Fibroblast of skin of right biceps (primary cell): ENCODE results near the gene PTGDS.
"Not testable (repeated sequence)": the region's sequence is repeated elsewhere in the genome, so short reads cannot be mapped to it uniquely, and the experiment has no call there.

Experiments used
- DNase-seq: peaks from one replicate; pipeline ENCODE4 v3.0.0-alpha.2; 2013

Gene PTGDS

DNA sequence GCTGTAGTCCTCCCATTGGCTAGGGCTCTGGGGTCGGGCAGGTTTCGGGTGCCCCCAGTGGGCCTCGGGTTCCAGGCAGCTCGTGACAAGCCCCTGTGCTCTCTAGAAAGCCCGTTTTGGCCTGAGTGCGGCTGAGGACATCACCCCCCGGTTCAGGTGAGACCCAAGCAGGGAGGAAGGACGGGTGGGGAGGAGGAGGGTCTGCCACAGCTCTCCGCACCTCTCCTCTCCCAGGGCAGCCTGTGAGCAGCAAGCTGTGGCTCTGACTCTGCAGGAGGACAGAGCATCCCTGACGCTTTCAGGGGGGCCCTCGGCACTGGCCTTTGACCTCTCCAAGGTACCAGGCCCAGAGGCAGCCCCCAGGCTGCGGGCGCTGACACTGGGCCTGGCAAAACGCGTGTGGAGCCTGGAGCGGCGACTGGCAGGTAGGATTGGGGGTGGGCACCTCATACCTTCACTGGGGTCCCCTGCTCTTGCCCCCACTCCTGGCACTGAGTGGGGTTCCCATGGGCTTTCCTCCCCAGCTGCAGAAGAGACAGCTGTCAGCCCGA is 15.6 kb downstream of the PTGDS start:
- DNase-seq = no peak

DNA sequence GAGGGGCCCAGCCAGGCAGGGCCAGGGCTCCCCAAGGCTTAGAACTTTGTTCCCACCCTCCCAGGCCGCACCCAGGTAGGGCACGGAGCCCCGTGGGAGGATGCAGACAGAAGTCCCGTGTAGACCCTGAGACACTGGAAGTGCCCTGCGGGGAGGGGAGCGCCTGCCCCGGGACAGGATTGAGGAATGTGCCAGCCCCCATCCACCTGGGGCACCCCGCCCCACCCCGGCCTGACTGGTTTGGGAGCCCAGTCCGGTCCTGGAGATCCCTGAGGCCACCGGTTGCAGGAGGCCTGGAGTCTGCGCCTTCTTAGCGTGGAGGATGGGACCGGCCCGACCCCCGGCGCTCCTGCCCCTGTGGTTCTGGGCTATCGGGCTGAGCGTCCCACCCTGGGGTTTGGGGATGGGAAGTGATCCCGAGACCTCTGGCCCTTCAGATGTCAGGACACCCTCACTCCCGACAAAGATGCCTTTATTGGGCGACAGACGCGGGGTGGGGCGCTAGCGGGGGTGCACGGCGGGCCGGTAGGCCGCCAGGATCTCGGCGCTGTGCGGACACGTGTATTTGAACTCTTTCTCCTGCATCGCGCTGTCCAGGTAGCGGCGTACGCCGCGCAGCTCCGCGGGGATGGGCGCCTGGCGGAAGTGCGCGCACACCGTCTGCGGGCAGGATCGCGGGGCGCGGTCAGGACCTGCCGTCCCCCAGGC is 17.0 kb downstream of the PTGDS start:
- no peak for DNase-seq

DNA sequence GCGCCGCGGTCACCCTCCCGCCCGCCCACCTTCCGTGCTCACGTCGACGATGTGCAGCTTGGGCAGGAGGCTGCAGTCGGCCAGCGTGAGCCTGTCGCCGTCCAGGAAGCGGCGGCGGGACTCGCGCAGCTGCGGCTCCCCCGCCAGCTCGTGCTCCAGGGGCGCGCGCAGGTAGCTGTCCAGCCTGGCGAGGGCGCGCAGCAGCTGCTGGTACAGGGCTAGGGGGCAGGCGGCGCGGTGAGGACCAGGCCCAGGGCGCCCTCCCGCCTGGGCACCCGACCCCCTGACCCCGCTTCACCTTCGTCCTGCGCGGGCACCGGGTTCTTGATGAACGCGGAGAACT is 17.6 kb downstream of the PTGDS start:
- DNase-seq = no peak

DNA sequence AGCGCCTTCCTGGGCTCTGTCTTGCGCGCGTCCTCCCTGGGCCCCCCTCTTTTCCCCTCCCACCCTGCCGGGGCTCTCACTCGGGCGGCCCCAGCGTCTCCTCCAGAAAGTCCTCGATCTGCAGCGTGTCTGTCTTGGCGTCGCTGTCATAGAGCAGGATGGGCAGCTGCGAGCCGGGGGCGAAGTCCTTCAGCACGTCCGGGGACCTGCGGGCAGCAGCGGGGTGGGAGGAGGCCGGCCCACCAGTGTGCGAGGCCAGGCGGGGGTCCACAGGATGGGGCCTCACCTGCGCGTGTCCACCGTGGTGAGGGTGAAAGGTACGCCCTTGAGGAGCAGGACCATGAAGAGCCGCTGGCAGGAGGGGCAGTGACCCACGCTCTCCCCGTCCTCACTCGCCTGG is 18.1 kb downstream of the PTGDS start:
- no peak for DNase-seq

DNA sequence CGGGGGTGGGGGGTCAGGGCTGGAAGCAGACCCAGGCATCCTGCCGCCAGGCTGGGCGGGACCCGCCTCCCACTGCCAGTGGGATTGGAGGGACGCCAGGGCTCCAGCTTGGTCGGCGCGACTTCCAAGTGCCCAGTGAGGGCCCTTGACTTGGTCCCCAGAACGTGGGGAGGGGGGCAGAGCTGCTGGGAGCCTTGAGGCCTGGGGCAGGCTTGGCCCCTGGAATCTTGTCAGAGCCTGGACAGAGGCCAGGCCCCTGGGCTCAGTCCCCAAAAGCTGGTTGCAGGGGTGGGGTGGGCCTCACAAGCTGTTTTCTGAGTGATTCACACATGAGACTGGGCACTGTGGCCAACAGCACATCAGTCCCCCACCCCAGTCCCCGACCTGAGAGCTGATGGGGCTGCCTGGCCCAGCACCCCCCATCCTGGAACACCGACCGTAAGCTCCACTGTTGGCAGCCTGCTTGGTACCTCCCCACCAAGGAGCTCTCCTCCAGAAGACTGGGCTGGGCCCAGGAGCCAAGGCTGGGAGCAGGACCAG is 18.5 kb downstream of the PTGDS start:
- peak; percentile 47 for DNase-seq

DNA sequence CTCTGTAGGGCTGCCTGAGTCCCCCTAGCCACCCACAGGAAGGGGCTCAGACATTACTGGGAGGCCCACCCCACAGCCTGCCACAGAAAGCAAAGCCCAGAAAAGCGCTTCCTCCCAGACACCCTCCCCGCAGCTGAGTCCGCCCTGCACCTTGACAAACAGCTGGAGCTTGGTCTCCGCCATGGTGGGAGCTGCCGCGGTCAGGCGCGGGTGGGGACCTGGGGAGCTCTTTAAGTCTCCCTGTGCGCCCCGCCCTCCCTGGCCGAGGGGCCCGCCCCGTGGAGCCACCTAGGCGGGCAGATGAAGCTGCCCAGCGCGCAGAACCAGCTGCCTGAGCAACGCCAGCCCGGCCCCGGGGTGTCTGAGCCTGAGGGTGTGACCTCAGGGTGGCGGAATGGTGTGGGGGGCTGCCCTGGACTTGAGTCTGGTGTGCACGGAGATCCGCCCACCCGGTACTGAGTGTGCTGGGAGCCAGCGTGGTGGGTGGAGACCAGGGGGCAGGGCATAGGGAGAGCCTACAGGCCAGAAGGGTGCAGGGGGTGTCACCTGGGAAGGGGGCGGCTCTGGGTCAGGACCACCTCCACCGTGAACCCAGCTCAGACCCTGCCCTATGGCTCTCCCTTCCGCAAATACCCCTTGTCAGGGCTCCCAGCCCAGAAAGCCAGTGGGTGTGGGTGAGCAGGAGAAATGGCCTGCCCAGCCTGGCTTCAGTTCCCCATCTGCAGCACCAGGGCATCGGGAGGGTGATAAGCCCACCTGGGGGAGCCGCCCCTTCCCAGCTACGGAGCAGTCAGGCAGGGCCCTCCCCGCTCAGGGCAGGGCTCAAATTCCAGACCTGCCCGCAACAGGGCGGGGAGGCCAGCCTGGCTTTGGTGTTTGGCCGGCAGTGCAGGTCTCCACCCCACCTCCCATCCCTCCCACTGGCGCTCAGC is 19.3 kb downstream of the PTGDS start, which contains the start of gene CLIC3:
CLIC3 (minus strand) TSS at position 208 of the 932 bp plus-strand sequence; CDS start at position 183, 25 bp downstream.
- no peak for DNase-seq

DNA sequence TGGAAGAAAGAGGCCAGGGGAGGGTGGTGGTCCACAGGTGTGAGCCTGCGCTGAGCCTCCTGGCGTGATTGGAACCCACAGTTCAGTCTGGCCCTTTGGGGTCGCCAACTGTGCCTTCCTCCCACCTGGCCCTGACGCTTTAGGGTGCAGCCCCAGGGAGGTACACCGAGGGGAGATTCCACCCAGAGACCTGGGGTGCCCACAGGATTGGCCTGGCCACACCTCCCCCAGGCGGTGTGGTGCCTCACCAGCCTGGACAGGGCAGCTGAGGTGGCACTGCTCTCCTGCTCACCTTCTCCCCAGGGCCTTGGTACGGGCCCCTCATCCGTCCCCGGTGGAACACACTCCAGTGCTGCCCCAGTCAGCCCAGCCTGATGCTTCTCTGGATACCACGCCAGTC is 20.1 kb downstream of the PTGDS start:
- DNase-seq = no peak

DNA sequence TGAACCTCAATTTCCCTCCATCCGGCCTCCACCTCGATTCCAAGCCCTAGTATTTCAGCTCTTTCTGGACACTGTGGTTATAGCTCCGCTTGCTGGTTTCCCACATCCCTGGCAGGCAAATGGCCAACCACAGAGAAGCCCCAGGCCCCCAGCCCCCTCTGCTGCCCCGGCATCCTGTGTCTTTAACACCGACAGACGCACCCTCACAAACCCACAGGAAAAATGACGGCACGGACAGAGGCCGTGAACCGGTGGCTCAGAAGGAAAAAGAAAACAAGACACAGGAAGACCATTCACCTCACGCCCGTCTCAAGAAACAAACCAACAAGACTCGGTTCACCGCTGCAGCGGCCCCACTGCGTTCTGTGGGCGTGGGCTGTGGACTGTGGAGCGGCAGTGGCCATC is 20.5 kb downstream of the PTGDS start:
- no peak for DNase-seq

DNA sequence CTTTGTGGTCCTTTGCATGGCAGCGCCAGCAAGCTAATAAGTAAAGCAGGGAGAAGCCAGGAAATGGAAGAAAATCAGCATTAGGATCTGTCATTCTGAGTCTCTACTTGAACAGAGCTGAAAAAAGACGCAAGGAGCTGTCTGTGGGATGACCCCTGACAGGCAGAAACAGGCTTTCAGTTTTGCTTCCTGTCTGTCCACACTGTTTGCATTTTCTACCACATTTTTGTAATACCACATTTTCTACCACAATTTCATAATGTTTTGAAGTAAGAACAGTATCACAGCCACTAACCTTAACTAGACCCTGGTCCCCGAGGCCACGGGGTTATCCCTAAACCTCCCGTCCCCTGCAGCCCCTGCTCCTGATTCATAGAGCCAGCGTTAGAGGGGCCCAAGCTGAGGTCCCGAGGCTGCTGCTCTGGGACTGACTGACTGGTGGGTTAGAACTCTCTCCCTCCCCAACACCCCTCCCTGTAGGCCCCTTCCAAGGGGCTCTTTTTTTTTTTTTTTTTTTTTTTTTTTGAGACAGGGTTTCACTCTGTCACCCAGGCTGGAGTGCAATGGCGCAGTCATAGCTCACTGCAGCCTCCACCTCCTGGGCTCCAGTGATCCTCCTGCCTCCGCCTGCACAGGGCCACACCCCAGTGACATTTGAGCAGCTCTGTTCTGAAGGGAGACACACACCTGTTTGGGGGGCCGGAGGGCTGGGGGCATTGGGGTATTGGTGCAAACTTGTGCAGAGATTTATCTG is 23.1 kb downstream of the PTGDS start:
- DNase-seq = peak; percentile 53

DNA sequence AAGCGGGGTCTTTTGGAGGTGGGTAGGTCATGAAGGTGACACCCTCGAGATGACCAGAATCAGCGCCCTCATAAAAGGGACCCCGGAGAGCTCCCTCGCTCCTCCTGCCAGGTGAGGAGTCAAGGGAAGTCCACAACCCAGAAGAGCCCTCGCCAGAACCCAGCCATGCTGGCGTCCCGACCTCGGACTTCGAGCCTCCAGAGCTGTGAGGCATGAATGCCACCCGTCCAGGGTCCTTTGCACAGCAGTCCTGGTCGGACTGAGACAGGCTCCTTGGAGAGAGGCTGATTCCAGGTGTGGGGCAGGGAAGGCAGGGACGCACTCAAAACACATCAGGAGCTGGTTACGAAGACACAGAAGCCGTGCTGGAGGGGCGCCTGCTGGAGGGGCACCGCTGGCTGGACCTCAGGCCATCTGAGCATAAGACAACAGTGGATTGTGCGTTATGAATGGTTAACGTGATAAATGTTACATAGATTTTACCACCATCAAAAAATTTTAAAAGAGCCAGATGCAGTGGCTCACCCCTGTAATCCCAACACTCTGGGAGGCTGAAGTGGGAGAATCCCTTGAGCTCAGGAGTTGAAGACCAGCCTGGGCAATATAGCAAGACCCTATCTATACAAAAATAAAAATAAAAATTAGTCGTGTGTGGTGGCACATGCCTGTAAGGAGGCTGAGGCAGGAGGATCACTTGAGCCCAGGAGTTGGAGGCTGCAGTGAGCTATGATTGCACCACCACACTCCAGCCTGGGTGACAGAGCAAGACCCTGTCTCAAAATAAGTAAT is 24.7 kb downstream of the PTGDS start:
- no peak for DNase-seq

DNA sequence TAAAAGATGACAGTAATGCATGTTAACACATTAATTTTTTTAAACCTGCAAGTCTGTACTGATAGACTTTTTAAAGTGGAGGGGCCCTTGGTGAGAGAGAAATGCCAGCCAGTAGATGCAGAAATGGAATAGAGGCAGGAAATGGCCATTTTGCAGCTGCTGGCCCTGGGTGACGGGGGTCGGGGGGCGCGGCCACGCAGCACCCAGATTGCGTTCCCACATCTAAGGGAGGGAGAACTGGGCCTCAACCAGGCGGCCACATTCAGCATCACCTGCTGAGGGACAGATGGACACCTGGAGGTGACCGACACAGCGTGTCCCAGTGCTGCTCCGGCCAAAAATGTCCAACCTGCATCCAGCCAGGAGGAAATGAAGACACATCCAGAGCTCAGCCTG is 25.3 kb downstream of the PTGDS start:
- DNase-seq = no peak

DNA sequence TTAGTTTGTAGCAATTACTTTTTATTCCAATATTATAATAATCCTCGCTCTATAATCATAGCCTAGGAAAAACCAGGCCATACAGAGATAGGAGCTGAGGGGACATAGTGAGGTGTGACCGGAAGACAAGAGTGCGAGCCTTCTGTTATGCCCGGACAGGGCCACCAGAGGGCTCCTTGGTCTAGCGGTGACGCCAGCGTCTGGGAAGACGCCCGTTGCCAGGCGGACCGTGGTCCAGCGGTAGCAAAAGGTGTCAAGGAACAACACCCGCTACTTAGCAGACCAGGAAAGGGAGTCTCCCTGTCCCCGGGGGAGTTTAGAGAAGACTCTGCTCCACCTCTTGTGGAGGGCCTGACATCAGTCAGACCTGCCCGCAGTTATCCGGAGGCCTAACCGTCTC is 27.0 kb downstream of the PTGDS start:
- DNase-seq = not testable (repeated sequence)

DNA sequence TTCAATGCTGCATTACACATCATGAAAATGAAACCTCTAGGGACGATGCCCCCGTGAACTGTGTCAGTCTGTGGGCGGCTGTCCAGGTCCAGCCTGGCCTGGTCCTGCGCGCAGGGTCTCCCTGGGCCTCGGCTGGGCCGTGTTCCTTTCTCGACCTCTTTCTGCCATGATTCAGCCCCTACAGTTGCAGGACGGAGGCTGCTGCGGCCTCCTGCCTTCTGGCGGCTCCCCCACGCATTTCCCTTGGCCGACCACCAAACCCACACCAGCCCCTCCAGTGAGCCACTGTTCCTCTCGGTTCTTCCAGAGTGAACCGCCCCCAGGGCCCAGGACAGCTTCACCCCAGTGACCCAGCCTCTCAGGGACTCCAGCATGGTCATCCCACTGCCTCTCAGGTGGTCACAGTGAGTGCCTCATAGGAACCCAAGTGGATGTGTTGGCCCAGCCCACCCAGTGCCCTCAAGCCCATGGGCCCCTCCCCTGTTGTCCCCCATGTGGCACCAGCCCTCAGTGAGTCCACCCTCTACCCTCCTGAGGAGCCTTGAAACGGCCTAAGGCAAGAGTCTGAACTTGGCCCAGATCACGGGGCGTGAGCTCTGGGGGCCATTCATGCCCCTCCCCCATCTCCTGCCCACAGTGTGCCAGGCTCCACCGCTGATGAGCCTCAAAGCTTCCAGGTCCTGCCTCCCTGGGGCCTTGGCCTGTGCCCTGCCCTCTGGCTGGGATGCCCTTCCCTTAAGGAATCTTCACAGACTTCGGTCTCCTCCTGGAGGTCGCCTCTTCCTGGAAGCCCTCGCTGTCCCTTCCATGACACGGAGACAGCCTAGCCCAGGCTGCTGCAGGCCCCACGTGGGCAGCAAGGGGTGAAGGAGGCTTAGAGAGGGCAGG is 29.1 kb downstream of the PTGDS start:
- no peak for DNase-seq

DNA sequence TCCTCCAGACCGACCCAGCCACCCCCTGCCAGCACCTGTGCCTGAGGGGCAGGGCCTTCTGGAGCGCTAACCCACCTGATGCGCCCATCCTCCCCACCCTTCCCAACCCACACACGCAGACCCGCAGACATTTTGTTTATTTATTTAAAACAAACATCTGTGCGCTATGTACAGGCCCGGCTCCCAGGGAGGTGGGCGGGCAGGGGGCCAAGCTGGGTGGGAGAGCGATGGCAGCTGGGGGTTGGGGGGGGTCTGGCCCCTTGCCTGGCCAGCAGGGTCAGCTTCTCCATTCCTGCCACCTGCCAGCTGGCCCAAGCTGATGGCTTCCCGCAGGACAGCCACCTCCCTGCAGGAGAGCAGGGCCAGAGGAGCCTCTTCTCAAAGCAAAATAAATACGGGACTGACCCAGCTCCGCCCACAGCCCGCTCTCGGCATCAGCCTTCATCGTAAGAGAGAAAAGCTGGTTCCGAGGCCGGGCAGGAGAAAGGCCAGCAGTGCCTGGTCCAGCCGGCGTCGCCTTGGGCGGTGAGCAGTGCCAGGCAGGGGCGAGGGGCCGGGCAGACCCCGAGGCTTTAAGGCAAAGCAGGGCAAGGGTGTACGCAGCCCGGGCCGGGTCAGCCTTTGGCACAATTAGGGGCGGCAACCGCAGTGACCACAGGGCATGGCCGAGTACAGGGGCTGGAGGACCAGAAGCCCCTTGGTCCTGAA is 30.0 kb downstream of the PTGDS start:
- DNase-seq = no peak

DNA sequence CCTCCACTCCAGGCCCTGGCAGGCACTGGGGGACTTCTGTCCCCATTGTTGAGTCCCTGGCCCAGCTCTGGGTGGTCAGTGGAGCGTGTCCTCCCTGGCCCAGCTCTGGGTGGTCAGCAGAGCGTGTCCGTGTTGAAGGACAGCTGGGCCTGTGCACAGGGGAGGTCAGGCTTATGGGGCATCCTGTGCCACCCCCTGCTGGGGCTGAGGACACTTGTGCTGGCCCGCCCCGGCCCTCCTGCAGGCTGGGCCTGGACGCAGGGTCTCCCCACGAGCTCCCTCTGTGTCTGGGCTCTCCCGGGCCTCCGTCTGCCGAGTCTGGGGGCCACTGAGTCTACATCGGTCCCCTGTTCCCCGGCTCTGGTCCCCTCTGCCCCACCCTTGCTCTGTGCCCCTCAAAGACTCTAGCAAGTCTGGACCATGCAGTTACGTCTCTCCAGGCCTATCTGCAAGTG is 30.5 kb downstream of the PTGDS start:
- DNase-seq = no peak

DNA sequence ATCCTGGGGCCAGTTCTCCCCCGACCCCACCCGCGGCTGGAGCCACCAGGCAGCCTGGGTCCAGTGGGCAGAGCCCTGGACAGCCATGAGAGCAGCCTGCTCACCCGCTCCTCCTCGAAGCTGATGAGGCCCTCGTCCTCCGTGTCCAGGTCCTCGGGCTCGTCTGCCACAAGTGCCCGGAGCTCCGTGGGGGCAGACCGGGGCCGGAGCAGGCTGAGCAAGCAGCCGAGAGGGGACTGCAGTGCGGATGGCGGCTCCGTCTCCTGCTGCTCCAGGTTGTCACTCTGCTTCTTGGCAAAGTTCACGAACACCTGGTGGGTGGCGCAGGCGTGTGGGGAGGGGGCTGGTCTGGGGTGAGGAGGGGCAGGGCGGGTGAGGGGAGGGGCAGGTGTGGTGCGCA is 31.0 kb downstream of the PTGDS start:
- no peak for DNase-seq

DNA sequence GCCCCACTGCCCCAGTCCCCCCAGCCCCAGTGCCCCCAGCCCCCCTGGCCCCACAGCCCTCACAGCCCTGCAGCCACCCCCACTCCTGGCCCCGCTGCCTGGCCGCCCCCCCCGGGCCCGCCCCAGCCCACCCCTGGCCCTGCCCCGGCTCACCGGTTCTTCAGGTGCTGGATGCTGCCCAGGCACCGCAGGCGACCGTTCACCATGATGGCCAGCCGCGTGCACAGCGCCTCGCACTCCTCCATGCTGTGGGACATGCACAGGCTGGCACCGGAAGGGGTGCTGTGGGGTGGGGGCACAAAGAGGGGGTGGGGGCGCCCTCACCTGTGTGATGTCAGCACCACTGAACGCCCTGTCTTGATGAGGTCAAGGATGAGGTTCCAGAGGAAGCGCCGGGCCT is 31.9 kb downstream of the PTGDS start:
- DNase-seq = no peak

DNA sequence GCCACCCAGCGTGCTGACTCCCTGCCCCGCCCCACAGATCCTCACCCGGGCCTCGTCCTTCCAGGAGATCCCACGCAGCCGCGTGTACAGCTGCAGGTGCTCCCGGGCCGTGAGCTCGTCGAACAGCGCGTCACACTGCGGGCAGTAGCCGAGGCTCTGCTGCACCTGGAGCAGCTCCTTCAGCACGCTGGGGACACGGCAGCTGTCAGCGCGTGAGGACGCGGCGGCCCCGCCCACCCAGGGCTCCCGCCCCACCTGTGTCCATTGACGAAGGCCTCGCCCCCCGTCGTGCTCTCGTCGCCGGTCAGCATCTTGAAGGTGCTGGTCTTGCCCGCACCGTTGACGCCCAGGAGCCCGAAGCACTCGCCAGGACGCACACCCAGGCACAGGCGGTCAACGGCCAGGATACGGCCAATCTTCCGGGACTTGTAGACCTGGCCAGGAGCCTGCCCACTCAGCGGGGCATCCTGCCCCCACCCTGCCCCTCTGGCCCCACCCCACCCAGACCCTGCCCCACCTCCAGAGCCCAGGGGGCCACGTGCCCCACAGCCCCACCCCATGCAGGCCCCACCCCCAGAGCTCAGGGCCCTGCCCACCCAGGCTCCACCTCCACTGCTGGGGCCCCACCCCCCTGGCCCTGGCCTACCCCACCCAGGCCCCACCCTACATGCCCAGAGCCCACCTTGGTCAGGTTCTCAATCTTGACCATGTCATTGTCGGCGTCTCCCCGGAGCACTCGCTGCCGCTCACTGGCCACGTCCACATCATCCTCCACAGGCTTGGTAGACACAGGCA is 32.8 kb downstream of the PTGDS start:
- no peak for DNase-seq

DNA sequence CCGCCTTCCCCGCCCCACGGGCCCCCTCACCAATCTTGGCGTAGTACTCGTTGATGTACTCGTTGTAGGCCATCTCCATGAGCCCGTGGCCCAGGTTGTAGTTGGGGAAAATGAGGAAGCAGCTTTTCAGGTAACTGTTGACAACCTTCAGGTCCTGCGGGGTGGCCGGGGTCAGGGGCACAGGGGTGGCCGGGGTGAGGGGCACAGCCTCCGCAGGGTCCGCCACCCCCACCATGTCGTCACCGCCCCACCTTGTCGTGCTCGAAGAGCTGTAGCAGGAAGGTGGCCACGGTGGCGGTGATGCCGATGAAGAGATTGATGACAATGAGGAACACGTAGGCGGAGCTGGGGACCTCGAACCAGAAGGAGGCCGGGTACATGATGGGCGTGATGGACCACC is 33.9 kb downstream of the PTGDS start:
- DNase-seq = no peak
